Jurkat, Clone E6-1 (cell line): ENCODE results near the gene ISCU.
"Not testable (repeated sequence)": the region's sequence is repeated elsewhere in the genome, so short reads cannot be mapped to it uniquely, and the experiment has no call there.

Experiments used
- DNase-seq: peaks from one replicate; pipeline ENCODE4 v3.0.0-alpha.2; 2011; ENCODE audit warnings: low read depth, low spot score
- H3K4me3 ChIP-seq: 2 replicates; pipeline ENCODE4 v1.5.1; 2011; ENCODE audit warnings: mild to moderate bottlenecking, low read length, control low read depth, moderate library complexity

Gene ISCU

GRCh38 chr12:108567406-108568337, 5.3 kb downstream of the ISCU start:
- H3K4me3 ChIP-seq = no peak overlapping the region
- DNase-seq = no peak

DNA sequence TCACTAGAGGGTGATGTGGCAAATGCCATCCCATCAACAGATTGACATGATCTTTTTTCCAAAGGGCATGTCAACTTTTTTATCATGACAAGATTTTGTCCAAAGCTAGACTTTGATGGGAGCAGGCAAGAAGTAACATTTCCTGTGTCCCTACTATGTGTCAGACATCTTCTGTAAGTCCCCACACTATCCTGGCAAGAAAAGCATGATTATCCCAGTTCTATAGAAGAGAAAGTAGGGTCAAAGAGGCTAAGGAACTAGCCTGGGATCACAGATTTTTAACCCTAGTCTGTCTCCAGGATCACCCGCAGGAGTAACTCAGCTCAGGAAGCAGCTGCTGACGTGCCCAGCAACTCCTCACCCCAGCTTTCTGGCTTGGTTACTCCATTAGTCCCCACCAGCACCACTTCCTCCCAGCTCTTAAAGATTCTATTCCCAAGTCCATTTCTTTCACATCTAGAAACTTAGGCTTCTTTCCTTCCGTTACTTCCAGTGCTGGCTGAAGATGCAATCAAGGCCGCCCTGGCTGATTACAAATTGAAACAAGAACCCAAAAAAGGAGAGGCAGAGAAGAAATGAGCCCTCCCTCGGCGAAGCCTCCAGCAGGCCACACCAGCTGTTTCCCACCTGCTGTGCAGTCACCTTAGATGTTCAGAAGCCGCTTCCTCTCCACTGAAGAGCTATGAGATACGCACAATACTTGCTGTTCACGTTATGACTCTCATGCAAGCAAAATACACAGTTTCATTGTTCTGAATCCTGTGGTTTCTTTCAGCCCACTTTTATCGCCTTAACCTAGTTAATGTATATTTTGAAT, 6.2 kb downstream of the ISCU start:
- DNase-seq = peak; percentile 97
- peak overlapping the region; percentile 13 for H3K4me3 ChIP-seq

DNA sequence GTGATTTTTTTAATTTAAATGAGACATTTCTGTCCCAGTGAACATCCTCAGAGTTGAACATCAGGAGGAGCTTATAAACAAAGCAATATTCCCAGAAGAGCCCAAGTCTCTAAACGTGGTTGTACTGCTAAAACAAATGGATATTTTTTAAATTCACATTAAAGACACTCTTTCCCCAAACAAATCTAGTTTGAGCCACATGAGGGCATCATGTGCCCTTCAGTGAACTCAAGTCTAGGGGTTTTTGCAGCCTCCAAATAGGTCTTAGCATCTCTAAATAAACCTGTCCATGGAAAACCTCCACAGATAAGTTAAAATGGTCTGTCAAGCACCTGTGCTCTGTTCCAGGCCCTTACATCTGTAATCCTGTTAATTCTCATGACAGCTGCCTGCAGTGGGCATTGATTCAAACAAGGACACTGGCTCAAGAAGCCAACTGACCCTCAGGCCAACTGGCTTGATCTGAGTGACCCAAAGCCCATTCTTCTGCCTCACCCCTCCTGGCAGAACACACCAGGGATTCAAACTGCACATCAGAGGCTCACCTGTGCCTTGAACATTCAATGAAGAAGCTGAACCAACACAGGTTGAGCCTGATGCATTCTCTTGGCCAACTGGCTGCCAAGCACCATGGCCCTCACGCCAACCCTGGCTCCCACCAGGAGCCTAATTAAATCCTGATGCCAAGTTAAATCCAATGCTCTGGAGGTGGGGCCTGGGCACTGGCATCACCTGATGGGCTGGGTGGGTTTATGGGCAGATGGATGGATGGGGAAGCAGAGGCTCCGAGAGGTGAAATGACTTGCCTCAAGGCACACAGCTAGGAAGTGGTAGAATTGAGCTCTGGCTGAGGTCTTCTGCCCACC, 8.6 kb downstream of the ISCU start:
- H3K4me3 ChIP-seq = no peak overlapping the region
- DNase-seq = peak; percentile 65

DNA sequence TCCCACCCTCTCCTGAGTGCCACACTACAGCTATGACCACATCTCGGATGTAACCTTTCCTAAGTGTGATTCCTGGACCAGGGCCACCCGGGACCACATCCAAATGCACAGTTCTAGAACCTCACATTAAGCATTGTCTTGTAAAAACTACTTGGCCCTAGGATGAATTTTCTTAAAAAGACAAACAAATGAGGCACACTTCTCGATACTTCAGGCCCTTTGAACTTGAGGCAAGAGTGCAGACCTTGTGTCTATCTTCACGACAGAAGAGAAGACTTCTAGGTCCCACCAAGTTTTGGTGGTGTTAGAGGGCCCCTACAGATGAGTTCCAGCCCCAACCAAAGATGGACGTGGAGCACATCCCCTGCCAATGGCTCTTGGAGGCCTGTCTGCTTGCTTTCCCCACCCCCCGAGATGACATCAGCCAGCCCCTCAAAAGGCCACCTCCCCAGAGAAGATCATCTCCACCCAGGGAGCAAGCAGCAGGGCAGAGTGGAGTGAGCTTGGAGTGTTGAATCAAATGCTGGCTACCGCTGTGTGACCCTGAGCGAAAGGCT, 9.3 kb downstream of the ISCU start:
- no peak for DNase-seq

GRCh38 chr12:108572166-108572790, 9.9 kb downstream of the ISCU start:
- DNase-seq = no peak
- no peak overlapping the region for H3K4me3 ChIP-seq

More for the DNA sequence above, 9.3 kb downstream of the ISCU start:
- no peak overlapping the region for H3K4me3 ChIP-seq

DNA sequence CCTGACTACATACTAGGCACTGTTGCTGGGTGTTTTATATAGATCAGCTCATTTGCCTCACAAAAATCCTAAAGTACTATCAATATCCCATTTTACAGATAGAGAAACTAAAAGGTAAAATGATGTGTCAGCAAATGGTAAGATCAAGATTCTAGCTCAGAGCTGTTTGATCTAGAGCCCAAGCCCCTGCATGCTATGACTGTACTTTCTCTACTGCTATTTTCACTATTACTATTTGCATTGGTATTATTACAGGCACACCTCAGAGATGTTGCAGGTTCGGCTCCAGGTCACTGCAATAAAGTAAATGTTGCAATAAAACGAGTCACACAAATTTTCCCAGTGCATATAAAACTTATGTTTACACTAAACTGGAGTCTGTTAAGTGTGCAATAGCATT, 10.9 kb downstream of the ISCU start:
- no peak for DNase-seq
- no peak overlapping the region for H3K4me3 ChIP-seq

DNA sequence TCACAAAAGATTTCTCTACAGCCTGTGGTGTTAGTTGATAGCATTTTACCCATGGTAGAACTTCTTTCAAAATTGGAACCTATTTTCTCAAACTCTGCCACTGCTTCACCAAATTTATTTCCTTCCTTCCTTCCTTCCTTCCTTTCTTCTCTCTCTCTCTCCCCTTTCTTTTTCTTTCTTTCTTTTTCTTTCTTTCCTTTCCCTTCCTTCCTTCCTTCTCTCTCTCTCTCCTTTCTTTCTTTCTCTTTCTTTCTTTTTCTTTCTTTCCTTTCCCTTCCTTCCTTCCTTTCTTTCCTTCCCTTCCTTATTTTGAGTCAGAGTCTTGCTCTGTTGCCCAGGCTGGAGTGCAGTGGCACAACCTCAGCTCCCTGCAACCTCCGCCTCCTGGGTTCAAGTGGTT, 11.9 kb downstream of the ISCU start:
- DNase-seq, H3K4me3 ChIP-seq: not testable (repeated sequence)

- no peak for DNase-seq
Observed at GRCh38 chr12:108575199-108575912, 13.0 kb downstream of the ISCU start.

GRCh38 chr12:108576660-108577234, 14.4 kb downstream of the ISCU start:
- no peak for DNase-seq
- no peak overlapping the region for H3K4me3 ChIP-seq

More at GRCh38 chr12:108575199-108575912, 13.0 kb downstream of the ISCU start:
- no peak overlapping the region for H3K4me3 ChIP-seq

DNA sequence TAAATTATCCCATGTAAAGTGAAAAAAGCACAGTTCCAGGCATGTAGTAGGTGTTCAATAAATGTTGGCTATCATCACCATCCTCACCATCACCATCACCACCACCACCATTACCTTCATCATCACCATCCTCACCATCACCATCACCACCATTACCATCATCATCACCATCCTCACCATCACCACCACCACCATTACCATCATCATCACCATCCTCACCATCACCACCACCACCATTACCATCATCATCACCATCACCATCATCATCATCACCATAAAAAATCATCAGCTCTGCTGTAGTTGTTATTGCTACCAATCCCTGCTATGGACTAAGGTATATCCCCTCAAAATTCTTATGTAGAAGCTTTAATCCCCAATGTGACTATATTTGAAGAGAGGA, 15.1 kb downstream of the ISCU start:
- DNase-seq = no peak
- H3K4me3 ChIP-seq = no peak overlapping the region

DNA sequence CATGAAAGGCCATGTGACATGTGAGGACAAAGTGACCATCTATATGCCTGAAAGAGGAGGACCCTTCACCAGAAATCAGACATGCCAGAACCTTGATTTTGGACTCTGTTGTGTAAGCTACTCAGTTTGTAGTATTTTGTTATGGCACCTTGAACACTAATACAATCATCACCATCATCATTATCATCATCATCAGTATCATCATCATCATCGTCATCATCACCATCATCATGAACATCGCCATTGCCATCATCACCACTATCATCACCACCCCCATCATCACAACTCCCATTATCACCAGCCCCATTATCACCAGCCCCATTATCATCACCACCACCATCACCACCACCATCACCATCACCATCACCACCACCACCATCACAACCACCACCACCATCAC, 15.9 kb downstream of the ISCU start:
- no peak for DNase-seq
- no peak overlapping the region for H3K4me3 ChIP-seq

DNA sequence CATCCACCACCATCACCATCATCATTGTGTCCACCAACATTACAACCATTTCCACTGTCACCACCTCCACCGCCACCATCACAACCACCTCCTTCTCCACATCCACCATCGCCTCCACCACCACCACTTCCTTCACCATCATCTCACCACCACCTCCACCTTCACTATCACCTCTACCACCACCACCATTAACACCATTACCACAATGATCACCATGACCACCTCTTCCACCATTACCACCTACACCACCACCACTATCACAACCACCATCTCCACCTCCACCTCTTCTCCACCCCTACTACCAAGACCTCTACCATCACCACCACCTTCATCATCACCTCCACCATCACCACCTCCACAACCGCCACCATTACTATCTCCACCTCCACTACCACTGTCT, 16.4 kb downstream of the ISCU start:
- no peak for DNase-seq
- no peak overlapping the region for H3K4me3 ChIP-seq

DNA sequence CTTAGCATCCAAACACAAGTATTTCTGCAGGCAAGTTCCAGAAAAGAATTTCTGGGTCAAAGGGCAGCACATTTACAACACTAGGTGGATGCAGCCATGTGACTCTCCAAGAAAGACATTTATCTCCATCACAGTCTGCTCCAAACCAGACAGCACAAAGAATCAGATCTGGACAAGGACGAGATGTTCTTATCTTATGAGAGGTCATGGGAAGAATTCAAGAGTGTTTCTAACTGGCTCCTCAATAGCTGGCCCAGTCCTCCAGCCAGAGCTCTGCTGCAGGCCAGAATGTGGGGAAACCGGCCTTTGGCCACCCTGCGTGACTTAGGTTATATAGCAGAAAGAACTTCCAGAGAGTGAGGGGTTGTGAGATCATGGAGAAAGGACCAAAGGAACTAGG, 18.1 kb downstream of the ISCU start:
- DNase-seq = no peak
- H3K4me3 ChIP-seq = no peak overlapping the region

DNA sequence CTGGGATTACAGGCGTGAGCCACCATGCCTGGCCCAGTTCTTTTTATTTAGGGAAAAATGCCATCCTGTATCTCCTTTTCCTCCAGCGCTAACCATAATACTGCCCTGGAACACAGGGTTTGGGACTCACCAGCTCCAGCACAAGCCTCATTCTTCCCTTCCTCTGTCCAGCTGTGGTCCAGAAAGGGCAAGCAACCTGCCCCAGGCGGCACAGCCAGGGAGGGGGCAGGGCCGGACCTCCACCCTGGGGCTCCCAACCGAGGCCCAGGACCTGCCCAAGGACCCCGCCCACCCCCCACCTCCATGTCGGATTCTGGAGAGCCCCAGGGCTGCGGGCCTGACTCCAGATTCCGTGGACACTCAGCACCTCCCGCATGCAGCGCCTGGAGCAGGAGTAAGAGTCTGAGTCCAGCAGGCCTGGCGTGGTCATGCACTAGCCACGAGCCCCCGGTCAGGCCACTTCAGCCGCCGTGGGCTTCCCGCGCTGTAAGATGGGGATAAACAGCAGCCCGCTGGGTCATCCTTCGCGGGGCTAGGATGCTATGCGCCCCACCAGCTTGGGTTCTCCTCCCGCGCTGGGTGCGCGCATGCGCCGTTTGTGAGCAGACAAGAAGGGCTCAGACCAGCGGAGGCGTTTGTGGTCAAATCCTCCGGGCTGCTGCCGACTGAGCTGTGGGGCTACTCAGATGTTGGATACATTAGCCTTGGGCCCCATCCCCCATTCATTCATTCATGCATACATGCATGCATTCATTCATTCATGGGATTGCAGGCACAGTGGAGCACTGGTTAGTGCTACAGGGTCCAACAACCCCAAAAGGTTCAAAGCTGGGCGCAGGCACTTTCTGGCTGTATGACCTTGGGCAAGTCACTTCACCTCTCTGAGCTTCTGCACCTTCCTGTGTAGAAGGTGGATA, 19.2 kb downstream of the ISCU start:
- no peak overlapping the region for H3K4me3 ChIP-seq
- DNase-seq = no peak

DNA sequence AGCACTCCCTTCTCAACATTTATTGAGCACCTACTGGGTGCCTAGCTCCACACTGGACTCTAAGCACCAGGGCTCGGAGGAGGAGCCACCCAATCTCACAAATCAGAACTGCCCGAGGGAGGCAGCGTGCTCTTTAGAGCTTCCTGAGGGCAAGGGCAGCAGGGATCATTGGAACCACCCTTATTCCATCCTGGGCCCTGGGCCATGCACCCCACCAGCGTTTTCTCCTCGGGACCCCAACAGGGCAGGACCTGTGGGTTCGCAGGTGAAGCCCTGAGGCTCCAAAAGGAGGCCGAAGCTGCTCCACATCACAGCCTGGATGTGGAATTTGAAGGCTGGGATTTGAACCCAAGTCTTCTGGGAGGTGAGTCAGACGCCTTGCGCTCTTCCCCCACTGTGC, 20.1 kb downstream of the ISCU start:
- no peak for DNase-seq
- no peak overlapping the region for H3K4me3 ChIP-seq

GRCh38 chr12:108582978-108583770, 20.8 kb downstream of the ISCU start:
- no peak for DNase-seq

More at GRCh38 chr12:108582978-108583770, 20.8 kb downstream of the ISCU start:
- no peak overlapping the region for H3K4me3 ChIP-seq
